HL-60 (cell line): ENCODE measurements around the gene IL3RA.

Experiments used
- CTCF ChIP-seq: IDR thresholded peaks from one replicate; pipeline ENCODE4 v1.5.1; 2011; ENCODE audit warnings: low read length, control low read depth, inconsistent platforms; ENCODE audit not compliant: insufficient read depth
- GABPA ChIP-seq: IDR thresholded peaks from 2 replicates; pipeline ENCODE4 v1.6.1; 2012; ENCODE audit warnings: low read depth
- POLR2AphosphoS5 ChIP-seq: IDR thresholded peaks from 2 replicates; pipeline ENCODE4 v1.6.1; 2012; ENCODE audit warnings: low read depth
- REST ChIP-seq: IDR thresholded peaks from 2 replicates; pipeline ENCODE4 v1.6.1; 2012; ENCODE audit warnings: low read depth; ENCODE audit not compliant: insufficient replicate concordance
- SPI1 ChIP-seq: IDR thresholded peaks from 2 replicates; pipeline ENCODE4 v1.6.1; 2012; ENCODE audit warnings: low read depth, mild to moderate bottlenecking, borderline replicate concordance

- TF ChIP-seq POLR2AphosphoS5 (no peak), CTCF (no peak), GABPA (no peak), REST (no peak), SPI1 (no peak)
These were observed 18.8 kb downstream of the IL3RA start for GRCh38 chrX:1355131-1356046.
